ENCODE results near the gene NAT9. TPM values are rescaled to one million over a fixed set of nuclear protein-coding genes. Genes with fewer than 3 reads are reported as not detected.
A peak's percentile ranks its signal among the peaks of the same experiment; 100 is the strongest.

Gene NAT9
- total RNA-seq, 4 donors from 2014 or later = 27.5 to 78.6 (median 43.2) TPM

DNA sequence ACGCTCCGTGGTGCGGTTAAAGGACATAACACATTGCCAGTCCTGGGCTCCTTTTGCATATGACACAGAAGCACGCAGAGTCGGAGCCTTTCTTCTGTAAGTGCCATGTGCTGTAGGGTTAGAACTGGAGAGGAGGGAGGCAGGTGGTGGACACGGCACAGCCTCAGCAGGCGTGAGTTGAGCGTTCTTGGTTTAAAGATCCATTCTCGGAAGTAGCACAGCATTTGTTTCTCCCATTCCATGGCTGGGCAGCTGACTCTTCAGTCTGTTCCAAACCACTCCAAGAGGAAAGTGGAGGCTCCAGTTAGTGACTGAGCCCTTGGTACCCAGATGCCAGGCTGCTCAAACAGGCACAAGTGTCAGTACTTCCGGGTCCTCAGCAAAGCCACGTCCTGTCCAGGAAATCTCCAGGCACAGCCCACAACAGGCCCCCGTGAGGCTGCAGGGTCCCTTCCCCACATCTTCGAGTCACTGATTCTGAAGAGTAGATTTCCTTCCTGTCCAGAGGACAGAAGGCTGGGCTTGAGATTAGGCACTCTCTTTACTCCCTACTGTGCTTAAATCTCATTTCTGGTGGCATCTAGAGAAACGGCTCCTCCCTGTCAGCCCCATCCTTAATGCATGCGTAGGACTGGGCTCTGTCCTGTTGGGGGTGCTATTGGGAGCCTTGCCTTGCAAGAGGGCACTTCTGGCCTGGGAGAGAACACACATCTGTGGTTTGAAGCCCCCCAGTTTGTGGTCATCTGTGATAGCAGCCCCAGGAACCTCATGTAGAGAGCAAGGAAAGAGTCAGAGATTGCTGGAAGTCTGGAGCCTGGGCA, 39.6 kb upstream of the NAT9 start:
- Histone ChIP-seq H3K4me3 (no peak overlapping the region), H3K27me3 (no peaks in the 10 kb centered on the region), H3K9me3 (no peaks in the 10 kb centered on the region), H3K36me3 (peaks cover 0 to 34% (median 0%) of the 10 kb centered on the region in 3 donors), H3K4me1 (peaks cover 0 to 46% (median 22%) of the 10 kb centered on the region in 4 donors), H3K27ac (no peak overlapping the region)
- TF ChIP-seq EP300 (IDR thresholded peaks at IDR 0.05) (no peak), CTCF (IDR thresholded peaks at IDR 0.05) (no peak), POLR2A (IDR thresholded peaks at IDR 0.05) (no peak)
- no peak for DNase-seq (ENCODE audit: low spot score in 2 of 2)
- 83 to 85% methylated on average over 15 of the region's 15 CpGs for WGBS, 2 donors

DNA sequence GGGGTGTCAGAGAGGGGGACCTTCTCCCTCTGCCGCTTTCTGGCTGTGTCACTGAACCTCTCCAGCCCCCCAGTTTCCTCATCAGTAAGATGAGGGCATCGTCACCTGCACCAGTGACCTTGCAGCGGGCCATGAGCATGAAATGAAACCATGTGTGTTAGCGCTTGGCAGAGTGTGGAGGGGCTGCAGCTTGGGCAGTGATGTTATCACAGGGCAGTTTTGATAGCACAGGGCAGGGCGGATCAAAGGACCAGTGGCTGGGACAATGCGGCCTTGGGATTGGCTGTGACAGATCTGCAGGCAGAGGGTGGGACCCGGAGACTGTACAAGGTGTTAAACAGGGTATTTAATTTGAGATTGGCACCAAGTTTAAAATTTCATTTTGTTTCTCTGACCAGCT, 38.9 kb upstream of the NAT9 start:
- no peak for TF ChIP-seq POLR2A (IDR thresholded peaks at IDR 0.05)
- no peak for TF ChIP-seq EP300 (IDR thresholded peaks at IDR 0.05)
- no peak for TF ChIP-seq CTCF (IDR thresholded peaks at IDR 0.05)
- WGBS, 2 donors = 94 to 97% methylated on average over 7 of the region's 7 CpGs

GRCh38 chr17:74814453-74814852, 38.3 kb upstream of the NAT9 start:
- DNase-seq (ENCODE audit: low spot score in 2 of 2) = no peak
- 73 to 82% methylated on average over 5 of the region's 5 CpGs for WGBS, 2 donors
- Histone ChIP-seq H3K4me3 (no peak overlapping the region), H3K27me3 (no peaks in the 10 kb centered on the region), H3K36me3 (peaks cover 0 to 23% (median 0%) of the 10 kb centered on the region in 3 donors), H3K27ac (peak overlapping the region in 1 of 4 donors; percentile 85), H3K4me1 (peaks cover 0 to 50% (median 24%) of the 10 kb centered on the region in 4 donors), H3K9me3 (no peaks in the 10 kb centered on the region)
- TF ChIP-seq EP300 (IDR thresholded peaks at IDR 0.05) (no peak), CTCF (IDR thresholded peaks at IDR 0.05) (no peak)

More for the DNA sequence above, 38.9 kb upstream of the NAT9 start:
- H3K27ac ChIP-seq = no peak overlapping the region
- no peak for DNase-seq (ENCODE audit: low spot score in 2 of 2)
- peaks cover 0 to 29% (median 0%) of the 10 kb centered on the region in 3 donors for H3K36me3 ChIP-seq
- H3K4me3 ChIP-seq = no peak overlapping the region
- H3K4me1 ChIP-seq = peaks cover 0 to 46% (median 24%) of the 10 kb centered on the region in 4 donors
- no peaks in the 10 kb centered on the region for H3K27me3 ChIP-seq
- no peaks in the 10 kb centered on the region for H3K9me3 ChIP-seq

- Histone ChIP-seq H3K27me3 (no peaks in the 10 kb centered on the region), H3K36me3 (peaks cover 0 to 25% (median 0%) of the 10 kb centered on the region in 3 donors), H3K27ac (peak overlapping the region; percentile 28 to 85 (median 56)), H3K4me1 (peaks cover 0 to 54% (median 24%) of the 10 kb centered on the region in 4 donors), H3K4me3 (no peak overlapping the region), H3K9me3 (no peaks in the 10 kb centered on the region)
- DNase-seq (ENCODE audit: low spot score in 2 of 2) = no peak
- WGBS, 2 donors = 38 to 40% methylated on average over 23 of the region's 23 CpGs
- TF ChIP-seq EP300 (IDR thresholded peaks at IDR 0.05) = no peak
- no peak for TF ChIP-seq POLR2A (IDR thresholded peaks at IDR 0.05)
- no peak for TF ChIP-seq CTCF (IDR thresholded peaks at IDR 0.05)
Observed at GRCh38 chr17:74812109-74813009, 36.2 kb upstream of the NAT9 start.

Measured in tibial nerve (tissue), 4 donors.